ENCODE measurements around the gene LMBRD2. TPM values are rescaled to one million over a fixed set of nuclear protein-coding genes. Genes with fewer than 3 reads are reported as not detected.

The LMBRD2 gene
- total RNA-seq = 6.9 and 15.3 TPM in 2 replicates

DNA sequence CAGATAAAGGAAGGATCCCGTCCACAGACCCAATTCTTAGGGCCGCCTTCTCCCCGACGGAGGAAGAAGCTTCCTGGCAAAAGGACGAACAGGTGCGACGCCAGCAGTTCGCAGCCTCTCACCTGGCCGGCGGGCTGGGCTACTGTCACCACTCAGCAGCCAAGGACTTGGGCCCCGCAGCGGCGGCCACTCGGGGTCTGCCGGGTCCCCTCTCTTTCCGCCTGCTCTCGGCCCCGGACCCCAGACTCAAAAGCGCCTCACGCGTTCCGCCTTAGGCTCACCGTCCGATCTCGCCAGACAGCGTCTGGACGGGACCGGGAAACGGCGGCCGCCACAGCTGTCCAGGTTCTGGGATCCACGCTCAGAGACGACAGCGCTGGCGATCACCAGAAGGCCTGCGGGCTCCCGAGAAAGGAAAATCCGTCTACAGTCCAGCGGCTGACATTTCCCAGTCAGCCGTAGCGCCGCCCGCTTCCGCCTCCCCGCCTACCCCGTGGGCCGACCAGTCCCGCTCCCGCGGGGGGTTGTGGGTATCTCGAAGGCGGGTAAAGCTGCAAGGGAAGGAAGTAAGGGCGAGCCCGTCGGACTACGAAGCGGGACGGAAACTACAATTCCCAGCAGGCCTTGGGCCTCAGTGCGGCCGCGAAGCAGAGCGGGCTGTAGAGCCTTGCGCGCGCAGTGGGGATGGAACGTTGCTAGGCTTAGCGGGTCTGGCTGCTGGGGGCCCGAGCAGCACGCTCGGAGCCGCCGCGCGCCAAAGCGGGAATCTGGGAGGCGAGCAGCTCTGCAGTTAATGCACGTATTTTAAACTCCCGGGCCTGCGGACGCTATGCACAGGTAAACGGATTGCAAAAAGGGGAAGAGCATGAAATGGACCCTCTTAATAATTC, at the start of gene LMBRD2, which contains the start of gene SKP2:
LMBRD2 (minus strand) TSS at position 454 of the 890 bp plus-strand sequence. CDS start 8,538 bp downstream, outside the sequence.
SKP2 (plus strand) TSS at position 678 of the 890 bp plus-strand sequence; CDS start at position 830, 152 bp downstream.

DNA sequence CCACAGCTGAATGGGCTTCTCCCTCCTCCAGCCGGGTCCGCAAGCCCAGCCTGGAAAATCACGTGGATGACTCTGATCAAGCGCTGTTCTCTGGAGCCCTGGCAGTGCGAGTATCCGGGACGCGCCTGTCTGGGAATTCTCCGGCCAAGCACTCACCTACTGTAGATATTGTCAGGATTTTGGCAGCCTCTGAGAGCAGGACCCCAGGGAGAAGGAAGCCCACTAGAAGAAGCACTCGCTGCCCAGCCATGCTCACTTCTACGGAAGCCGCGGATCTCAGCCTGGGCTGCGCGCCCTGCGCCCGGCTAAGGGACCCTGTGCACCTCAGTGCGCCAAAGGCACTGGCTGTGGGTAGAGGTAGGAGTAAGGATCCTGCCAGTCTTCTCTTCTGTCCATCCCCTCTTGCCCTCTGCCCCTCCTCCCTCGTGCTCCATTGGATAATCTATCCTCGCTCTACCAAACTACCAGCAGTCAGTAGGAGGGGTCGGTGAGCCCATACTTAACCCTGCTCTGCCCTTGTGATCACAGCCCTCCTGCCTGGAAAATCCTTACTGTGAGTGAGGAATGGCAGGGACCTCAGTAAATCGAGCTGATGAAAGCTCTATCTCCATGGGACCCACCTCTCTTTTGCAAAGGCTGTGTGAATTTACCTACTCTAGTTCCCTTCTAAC, 85.0 kb downstream of the LMBRD2 start, which contains the start of gene UGT3A2:
UGT3A2 (minus strand) TSS at position 343 of the 671 bp plus-strand sequence; CDS start at position 250, 93 bp downstream.

Other genes starting within 250 kb of the LMBRD2 start
- not detected in 2 replicates for gene CAPSL, start 213.3 kb downstream of the LMBRD2 start, total RNA-seq
- not detected in 2 replicates for gene UGT3A1, start 160.5 kb downstream of the LMBRD2 start, total RNA-seq
- not detected in 2 replicates for gene UGT3A2, start 85.0 kb downstream of the LMBRD2 start, total RNA-seq
- gene SKP2, start 224 bp upstream of the LMBRD2 start, total RNA-seq = 14.3 and 19.6 TPM in 2 replicates
- gene NADK2, start 90.0 kb upstream of the LMBRD2 start, total RNA-seq = 13.9 and 15.9 TPM in 2 replicates
- gene RANBP3L, start 150.0 kb upstream of the LMBRD2 start, total RNA-seq = not detected in 2 replicates

All from endothelial cell of coronary artery (primary cell).